ENCODE results near the gene ZEB2.
A peak's percentile ranks its signal among the peaks of the same experiment; 100 is the strongest.
"Not testable (repeated sequence)": the region's sequence is repeated elsewhere in the genome, so short reads cannot be mapped to it uniquely, and the experiment has no call there.

Gene ZEB2

GRCh38 chr2:144372410-144373080 lies 147.4 kb downstream of the ZEB2 start:
- Histone ChIP-seq H3K9me3 (ENCODE audit: severe bottlenecking) (no peaks in the 10 kb centered on the region), H3K27ac (no peak overlapping the region), H3K27me3 (ENCODE audit: insufficient read depth, low read depth, severe bottlenecking) (no peaks in the 10 kb centered on the region), H3K4me3 (ENCODE audit: low read depth, low read length) (peak overlapping the region; percentile 26), H3K36me3 (no peaks in the 10 kb centered on the region)
- no peak for TF ChIP-seq CTCF (IDR thresholded peaks at IDR 0.05; ENCODE audit: low read depth, low read length)
- DNase-seq, result no peak

GRCh38 chr2:144370937-144371584 lies 148.9 kb downstream of the ZEB2 start:
- Histone ChIP-seq H3K36me3 (no peaks in the 10 kb centered on the region), H3K27me3 (ENCODE audit: insufficient read depth, low read depth, severe bottlenecking) (no peaks in the 10 kb centered on the region), H3K4me3 (ENCODE audit: low read depth, low read length) (no peak overlapping the region), H3K27ac (no peak overlapping the region), H3K9me3 (ENCODE audit: severe bottlenecking) (no peaks in the 10 kb centered on the region)
- DNase-seq, result no peak
- no peak for TF ChIP-seq CTCF (IDR thresholded peaks at IDR 0.05; ENCODE audit: low read depth, low read length)

- DNase-seq, result no peak
- H3K27ac ChIP-seq, result no peak overlapping the region
- H3K36me3 ChIP-seq, result no peaks in the 10 kb centered on the region
- no peak for TF ChIP-seq CTCF (IDR thresholded peaks at IDR 0.05; ENCODE audit: low read depth, low read length)
- H3K4me3 ChIP-seq (ENCODE audit: low read depth, low read length), result no peak overlapping the region
- H3K9me3 ChIP-seq (ENCODE audit: severe bottlenecking), result no peaks in the 10 kb centered on the region
- no peaks in the 10 kb centered on the region for H3K27me3 ChIP-seq (ENCODE audit: insufficient read depth, low read depth, severe bottlenecking)
These were observed 150.5 kb downstream of the ZEB2 start for GRCh38 chr2:144369416-144369815.

GRCh38 chr2:144366825-144367429 lies 153.0 kb downstream of the ZEB2 start:
- TF ChIP-seq CTCF (IDR thresholded peaks at IDR 0.05; ENCODE audit: low read depth, low read length), result no peak
- no peak for DNase-seq
- Histone ChIP-seq H3K27me3 (ENCODE audit: insufficient read depth, low read depth, severe bottlenecking) (no peaks in the 10 kb centered on the region), H3K27ac (no peak overlapping the region), H3K4me3 (ENCODE audit: low read depth, low read length) (no peak overlapping the region), H3K9me3 (ENCODE audit: severe bottlenecking) (no peaks in the 10 kb centered on the region), H3K36me3 (no peaks in the 10 kb centered on the region)

GRCh38 chr2:144364944-144365738 lies 154.8 kb downstream of the ZEB2 start:
- DNase-seq, result no peak
- no peaks in the 10 kb centered on the region for H3K27me3 ChIP-seq (ENCODE audit: insufficient read depth, low read depth, severe bottlenecking)
- H3K27ac ChIP-seq, result no peak overlapping the region
- H3K9me3 ChIP-seq (ENCODE audit: severe bottlenecking), result no peaks in the 10 kb centered on the region
- no peaks in the 10 kb centered on the region for H3K36me3 ChIP-seq
- TF ChIP-seq CTCF (IDR thresholded peaks at IDR 0.05; ENCODE audit: low read depth, low read length), result no peak
- no peak overlapping the region for H3K4me3 ChIP-seq (ENCODE audit: low read depth, low read length)

- not testable (repeated sequence) for H3K27ac ChIP-seq; DNase-seq; H3K9me3 ChIP-seq (ENCODE audit: severe bottlenecking); H3K4me3 ChIP-seq (ENCODE audit: low read depth, low read length); H3K27me3 ChIP-seq (ENCODE audit: insufficient read depth, low read depth, severe bottlenecking); H3K36me3 ChIP-seq
These were observed 155.7 kb downstream of the ZEB2 start for GRCh38 chr2:144364247-144364646.

Measured in WERI-Rb-1 (cell line).